ENCODE results near the gene ZNF423. TPM values are rescaled to one million over a fixed set of nuclear protein-coding genes. Genes with fewer than 3 reads are reported as not detected.

Gene ZNF423
- total RNA-seq, 1 donor from 2014 or later = 10.6 TPM

GRCh38 chr16:49800441-49800840 lies 55.5 kb downstream of the ZNF423 start:
- Mint-ChIP-seq H3K4me3 (ENCODE audit: unreplicated experiment) (no peak overlapping the region), H3K27ac (ENCODE audit: unreplicated experiment) (no peak overlapping the region), H3K4me1 (ENCODE audit: low read depth, unreplicated experiment) (peaks cover 8% of the 10 kb centered on the region), H3K36me3 (ENCODE audit: low read depth, unreplicated experiment) (peaks cover 8% of the 10 kb centered on the region), H3K27me3 (ENCODE audit: low read depth, unreplicated experiment) (peaks cover 14% of the 10 kb centered on the region), H3K9me3 (ENCODE audit: unreplicated experiment) (no peaks in the 10 kb centered on the region)
- Histone ChIP-seq H2AFZ (ENCODE audit: low read depth, low read length) (no peak overlapping the region), H3K9ac (ENCODE audit: low read length) (no peak overlapping the region), H3K36me3 (ENCODE audit: insufficient read depth, low read length) (no peaks in the 10 kb centered on the region), H3K4me2 (ENCODE audit: low read length) (no peak overlapping the region), H3K79me2 (ENCODE audit: insufficient read depth, low read length) (no peaks in the 10 kb centered on the region), H3K27me3 (ENCODE audit: insufficient read depth, low read length) (no peaks in the 10 kb centered on the region), H3K9me3 (ENCODE audit: insufficient read depth, low read depth, low read length) (no peaks in the 10 kb centered on the region), H4K20me1 (ENCODE audit: insufficient read depth, low read length) (peaks cover 8% of the 10 kb centered on the region), H3K4me1 (ENCODE audit: insufficient read depth, low read length) (no peaks in the 10 kb centered on the region), H3K4me3 (ENCODE audit: insufficient read depth, low read depth, low read length) (no peak overlapping the region), H3K27ac (ENCODE audit: low read depth, low read length) (no peak overlapping the region)
- FAIRE-seq (no peak), DNase-seq (ENCODE audit: low read depth) (no peak)
- no peak for TF ChIP-seq EZH2 (IDR thresholded peaks at IDR 0.05; ENCODE audit: insufficient read depth, low read length)
- TF ChIP-seq, protein P1, sequence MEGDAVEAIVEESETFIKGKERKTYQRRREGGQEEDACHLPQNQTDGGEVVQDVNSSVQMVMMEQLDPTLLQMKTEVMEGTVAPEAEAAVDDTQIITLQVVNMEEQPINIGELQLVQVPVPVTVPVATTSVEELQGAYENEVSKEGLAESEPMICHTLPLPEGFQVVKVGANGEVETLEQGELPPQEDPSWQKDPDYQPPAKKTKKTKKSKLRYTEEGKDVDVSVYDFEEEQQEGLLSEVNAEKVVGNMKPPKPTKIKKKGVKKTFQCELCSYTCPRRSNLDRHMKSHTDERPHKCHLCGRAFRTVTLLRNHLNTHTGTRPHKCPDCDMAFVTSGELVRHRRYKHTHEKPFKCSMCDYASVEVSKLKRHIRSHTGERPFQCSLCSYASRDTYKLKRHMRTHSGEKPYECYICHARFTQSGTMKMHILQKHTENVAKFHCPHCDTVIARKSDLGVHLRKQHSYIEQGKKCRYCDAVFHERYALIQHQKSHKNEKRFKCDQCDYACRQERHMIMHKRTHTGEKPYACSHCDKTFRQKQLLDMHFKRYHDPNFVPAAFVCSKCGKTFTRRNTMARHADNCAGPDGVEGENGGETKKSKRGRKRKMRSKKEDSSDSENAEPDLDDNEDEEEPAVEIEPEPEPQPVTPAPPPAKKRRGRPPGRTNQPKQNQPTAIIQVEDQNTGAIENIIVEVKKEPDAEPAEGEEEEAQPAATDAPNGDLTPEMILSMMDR (IDR thresholded peaks at IDR 0.05; ENCODE audit: insufficient read depth, low read depth, low read length) = no peak

DNA sequence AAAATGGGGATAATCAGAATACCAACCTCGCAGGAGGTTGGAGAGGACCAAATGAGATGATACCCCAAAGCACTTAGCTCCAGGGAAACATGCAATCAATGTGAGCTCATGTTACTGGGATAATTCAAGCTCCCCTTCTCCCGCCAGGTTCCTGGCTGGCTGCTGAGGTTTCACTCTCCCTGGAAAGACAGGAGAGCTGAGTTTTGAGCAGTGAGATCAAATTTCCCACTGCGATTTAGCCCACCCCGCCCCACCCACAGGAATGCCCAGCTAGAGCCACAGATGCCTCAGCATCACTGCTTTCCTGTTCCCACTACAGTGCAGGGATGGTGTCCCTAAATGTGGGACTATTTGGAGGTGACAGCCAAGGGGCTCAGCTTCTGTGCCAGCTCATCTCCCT lies 56.7 kb downstream of the ZNF423 start:
- no peaks in the 10 kb centered on the region for H3K9me3 Mint-ChIP-seq (ENCODE audit: unreplicated experiment)
- Histone ChIP-seq H3K27ac (ENCODE audit: low read depth, low read length) (no peak overlapping the region), H3K4me1 (ENCODE audit: insufficient read depth, low read length) (no peaks in the 10 kb centered on the region), H3K79me2 (ENCODE audit: insufficient read depth, low read length) (no peaks in the 10 kb centered on the region), H3K9me3 (ENCODE audit: insufficient read depth, low read depth, low read length) (no peaks in the 10 kb centered on the region), H3K36me3 (ENCODE audit: insufficient read depth, low read length) (no peaks in the 10 kb centered on the region), H4K20me1 (ENCODE audit: insufficient read depth, low read length) (peaks cover 8% of the 10 kb centered on the region), H3K27me3 (ENCODE audit: insufficient read depth, low read length) (no peaks in the 10 kb centered on the region), H3K4me3 (ENCODE audit: insufficient read depth, low read depth, low read length) (no peak overlapping the region), H3K4me2 (ENCODE audit: low read length) (no peak overlapping the region), H2AFZ (ENCODE audit: low read depth, low read length) (no peak overlapping the region), H3K9ac (ENCODE audit: low read length) (no peak overlapping the region)
- H3K4me3 Mint-ChIP-seq (ENCODE audit: unreplicated experiment) = no peak overlapping the region
- peaks cover 14% of the 10 kb centered on the region for H3K27me3 Mint-ChIP-seq (ENCODE audit: low read depth, unreplicated experiment)
- peak; percentile 27 for DNase-seq (ENCODE audit: low read depth)
- peak overlapping the region; percentile 44 for H3K27ac Mint-ChIP-seq (ENCODE audit: unreplicated experiment)
- FAIRE-seq = no peak
- TF ChIP-seq EZH2 (IDR thresholded peaks at IDR 0.05; ENCODE audit: insufficient read depth, low read length) = no peak
- TF ChIP-seq, protein P1 (IDR thresholded peaks at IDR 0.05; ENCODE audit: insufficient read depth, low read depth, low read length) = no peak
- peaks cover 10% of the 10 kb centered on the region for H3K36me3 Mint-ChIP-seq (ENCODE audit: low read depth, unreplicated experiment)
- H3K4me1 Mint-ChIP-seq (ENCODE audit: low read depth, unreplicated experiment) = peaks cover 8% of the 10 kb centered on the region

DNA sequence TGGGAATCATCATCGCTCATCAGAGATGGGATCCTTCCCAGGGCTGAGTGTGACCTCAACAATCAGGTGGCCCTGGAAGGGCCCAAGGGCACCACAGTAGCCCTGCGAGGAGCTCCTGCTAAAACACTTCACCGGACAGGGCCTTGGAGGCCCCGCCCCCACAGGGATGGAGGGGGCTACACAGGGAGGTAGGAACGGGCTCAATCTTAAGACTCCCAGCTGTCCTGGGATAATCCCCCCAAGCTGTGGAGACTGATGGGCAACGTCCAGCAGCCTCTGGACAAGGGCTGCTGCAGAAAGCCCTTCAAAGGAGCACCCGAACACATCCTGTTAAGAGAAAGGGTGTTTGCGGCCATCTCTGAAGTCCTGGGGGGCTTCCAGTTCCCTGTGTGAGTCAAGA lies 60.4 kb downstream of the ZNF423 start:
- no peak for FAIRE-seq
- H3K4me2 ChIP-seq (ENCODE audit: low read length) = no peak overlapping the region
- H4K20me1 ChIP-seq (ENCODE audit: insufficient read depth, low read length) = peaks cover 7% of the 10 kb centered on the region
- H3K36me3 ChIP-seq (ENCODE audit: insufficient read depth, low read length) = no peaks in the 10 kb centered on the region
- TF ChIP-seq, protein P1 (IDR thresholded peaks at IDR 0.05; ENCODE audit: insufficient read depth, low read depth, low read length) = no peak
- TF ChIP-seq EZH2 (IDR thresholded peaks at IDR 0.05; ENCODE audit: insufficient read depth, low read length) = no peak
- H2AFZ ChIP-seq (ENCODE audit: low read depth, low read length) = no peak overlapping the region
- H3K4me3 Mint-ChIP-seq (ENCODE audit: unreplicated experiment) = no peak overlapping the region
- no peak overlapping the region for H3K27ac ChIP-seq (ENCODE audit: low read depth, low read length)
- DNase-seq (ENCODE audit: low read depth) = no peak
- no peaks in the 10 kb centered on the region for H3K27me3 ChIP-seq (ENCODE audit: insufficient read depth, low read length)
- no peaks in the 10 kb centered on the region for H3K9me3 ChIP-seq (ENCODE audit: insufficient read depth, low read depth, low read length)
- H3K9me3 Mint-ChIP-seq (ENCODE audit: unreplicated experiment) = peaks cover 3% of the 10 kb centered on the region
- peaks cover 14% of the 10 kb centered on the region for H3K27me3 Mint-ChIP-seq (ENCODE audit: low read depth, unreplicated experiment)
- H3K36me3 Mint-ChIP-seq (ENCODE audit: low read depth, unreplicated experiment) = peaks cover 10% of the 10 kb centered on the region
- H3K4me1 ChIP-seq (ENCODE audit: insufficient read depth, low read length) = no peaks in the 10 kb centered on the region
- H3K27ac Mint-ChIP-seq (ENCODE audit: unreplicated experiment) = no peak overlapping the region
- no peak overlapping the region for H3K9ac ChIP-seq (ENCODE audit: low read length)
- H3K4me3 ChIP-seq (ENCODE audit: insufficient read depth, low read depth, low read length) = no peak overlapping the region
- H3K79me2 ChIP-seq (ENCODE audit: insufficient read depth, low read length) = no peaks in the 10 kb centered on the region
- H3K4me1 Mint-ChIP-seq (ENCODE audit: low read depth, unreplicated experiment) = peaks cover 8% of the 10 kb centered on the region

Measured in astrocyte (in vitro differentiated cells and primary cell).